Endothelial cell of umbilical vein (primary cell): ENCODE results near the gene FOXP4. TPM values are rescaled to one million over a fixed set of nuclear protein-coding genes. Genes with fewer than 3 reads are reported as not detected.
A peak's percentile ranks its signal among the peaks of the same experiment; 100 is the strongest.

Experiments
- BruUV-seq: library from RNA; stranded (reverse); fragments of 400-500 nt; replicated peaks from 2 replicates; lab custom pipeline; 2021; lab: Mats Ljungman, UMichigan
- CTCF ChIA-PET: fragments of 300-600, 350-600 bp; sonication (Branson Sonifier 250); formaldehyde crosslinking; loops from one replicate; lab custom pipeline; 2021; ENCODE audit warnings: antibody characterized with exemption, inconsistent platforms; lab: Charles Lee
- POLR2A ChIA-PET: fragments of 300-600, 350-600 bp; sonication (Branson Sonifier 250); formaldehyde crosslinking; loops from one replicate; lab custom pipeline; 2021; ENCODE audit warnings: antibody characterized with exemption, inconsistent platforms; lab: Charles Lee
- DNase-seq: peaks from one replicate; pipeline ENCODE4 v3.0.0-alpha.2; 2011; ENCODE audit warnings: low read depth, low spot score
- FAIRE-seq: peaks from 2 replicates; lab custom pipeline; 2011; peaks lifted over from hg19 to GRCh38; lab: Jason Lieb, UNC
- H2AFZ ChIP-seq: 2 replicates; pipeline ENCODE4 v1.6.0; 2012; ENCODE audit warnings: low read depth, low read length, control low read depth, inconsistent platforms
- H3K27ac ChIP-seq: 2 replicates; pipeline ENCODE4 v1.5.1; 2011; ENCODE audit warnings: low read depth, mild to moderate bottlenecking, control low read depth, low read length, moderate library complexity; ENCODE audit not compliant: insufficient read depth
- H3K27me3 ChIP-seq, 2 experiments: 2 replicates each; pipeline versions ENCODE4 v1.6.0 to v1.6.1; 2011; ENCODE audit warnings: low read length in 2 of 2, mixed read lengths in 1 of 2; ENCODE audit not compliant: control insufficient read depth in 2 of 2, insufficient read depth in 2 of 2
- H3K36me3 ChIP-seq, 2 experiments: 2 replicates in 1 of 2; 3 replicates in 1 of 2; pipeline ENCODE4 v1.5.1; 2011; ENCODE audit warnings: low read length in 2 of 2, mild to moderate bottlenecking in 1 of 2, moderate library complexity in 1 of 2; ENCODE audit not compliant: control insufficient read depth in 2 of 2, insufficient read depth in 2 of 2; ENCODE audit errors: extremely low read depth in 1 of 2
- H3K4me1 ChIP-seq: 3 replicates; pipeline ENCODE4 v1.5.1; 2011; ENCODE audit warnings: mild to moderate bottlenecking, low read length; ENCODE audit not compliant: control insufficient read depth, insufficient read depth; ENCODE audit errors: extremely low read depth
- H3K4me2 ChIP-seq: 2 replicates; pipeline ENCODE4 v1.6.1; 2011; ENCODE audit warnings: low read length, control low read depth, mixed read lengths; ENCODE audit not compliant: insufficient read depth
- H3K4me3 ChIP-seq, 3 experiments: fragments of 200-600 bp in 1 of 3; sonication (generic), shearing (Covaris generic) in 1 of 3; replicated peaks in 1 of 3; 2 replicates each; pipeline ENCODE4 v1.5.1; 2011 to 2016; ENCODE audit warnings: control low read depth in 3 of 3, low read length in 3 of 3, mild to moderate bottlenecking in 2 of 3, inconsistent platforms in 1 of 3, low read depth in 1 of 3, moderate library complexity in 1 of 3; ENCODE audit not compliant: insufficient read depth in 1 of 3
- H3K79me2 ChIP-seq: 2 replicates; pipeline ENCODE4 v1.6.0; 2012; ENCODE audit warnings: low read length, inconsistent platforms; ENCODE audit not compliant: control insufficient read depth, insufficient read depth
- H3K9ac ChIP-seq: replicated peaks from 2 replicates; pipeline ENCODE3; 2011; ENCODE audit warnings: low read length, control low read depth; ENCODE audit not compliant: insufficient read depth; ENCODE audit errors: extremely low read depth
- H3K9me1 ChIP-seq: replicated peaks from 3 replicates; pipeline ENCODE4 v1.6.0; 2011; ENCODE audit warnings: mild to moderate bottlenecking, low read length; ENCODE audit not compliant: control insufficient read depth, insufficient read depth; ENCODE audit errors: extremely low read depth
- H3K9me3 ChIP-seq: replicated peaks from 2 replicates; pipeline ENCODE4 v1.5.1; 2012; ENCODE audit warnings: low read length, inconsistent platforms; ENCODE audit not compliant: control insufficient read depth, insufficient read depth
- H4K20me1 ChIP-seq: replicated peaks from 2 replicates; pipeline ENCODE3; 2011; ENCODE audit warnings: mild to moderate bottlenecking, low read length; ENCODE audit not compliant: control insufficient read depth, insufficient read depth; ENCODE audit errors: extremely low read depth
- CTCF ChIP-seq, 2 donors: IDR thresholded peaks; 1 replicate in 1 of 2; 2 replicates in 1 of 2; pipeline ENCODE4 v1.5.1; 2011; ENCODE audit warnings: low read length in 2 of 2, mild to moderate bottlenecking in 2 of 2, moderate library complexity in 2 of 2, control low read depth in 1 of 2, inconsistent platforms in 1 of 2, low read depth in 1 of 2; ENCODE audit not compliant: insufficient read depth in 1 of 2; ENCODE audit errors: extremely low read depth in 1 of 2
- GATA2 ChIP-seq: IDR thresholded peaks from 2 replicates; pipeline ENCODE4 v1.7.0; 2011; ENCODE audit warnings: low read depth, mild to moderate bottlenecking, moderate library complexity, mixed read lengths, low read length; ENCODE audit not compliant: insufficient read length, insufficient read depth
- MYC ChIP-seq: IDR thresholded peaks from one replicate; pipeline ENCODE4 v1.6.1; 2011; ENCODE audit warnings: mild to moderate bottlenecking, low read depth, low read length
- POLR2AphosphoS5 ChIP-seq: IDR thresholded peaks from 2 replicates; pipeline ENCODE4 v1.6.1; 2012; ENCODE audit warnings: low read depth, mild to moderate bottlenecking, control low read depth, low read length, moderate library complexity; ENCODE audit not compliant: insufficient read depth
- dilution Hi-C: fragments of 300-500 bp; cut with MboI; formaldehyde crosslinking; loops from one replicate; pipeline ENCODE4 v1.15.0; 2019; ENCODE audit warnings: low sequenced_read_pairs; ENCODE audit not compliant: extremely low pct_ligation_motif_present
- intact Hi-C: fragments of 100-400 bp; cut with micrococcal nuclease; formaldehyde crosslinking; loops from one replicate; pipeline ENCODE4 v1.10.0; 2022
- polyA plus RNA-seq, 4 experiments: library from polyadenylated mRNA; depleted of rRNA in 3 of 4; stranded (reverse) in 3 of 4; unstranded in 1 of 4; fragments of >200 nt; gene quantifications; 2 replicates each; pipeline versions ENCODE4 v1.2.1 to v1.2.3, GENCODE V29; 2011 to 2012; ENCODE audit warnings: missing spikeins in 1 of 4
- total RNA-seq: library from RNA; stranded (reverse); gene quantifications from 2 replicates; pipeline ENCODE4 v1.2.3, GENCODE V29; 2021

Gene FOXP4
- total and polyA plus RNA-seq, 2 donors (not counting 3 experiments of a cell fraction or from before 2014, with no cell fraction given), result 5.6 to 23.9 TPM

GRCh38 chr6:41560431-41561192 is 14.4 kb downstream of the FOXP4 start:
- Histone ChIP-seq H3K9ac (no peak overlapping the region), H3K4me3 (peak overlapping the region; percentile 1 to 23 (median 9)), H3K79me2 (no peaks in the 10 kb centered on the region), H3K4me2 (peak overlapping the region; percentile 20), H2AFZ (no peak overlapping the region), H3K27ac (no peak overlapping the region), H4K20me1 (no peaks in the 10 kb centered on the region), H3K9me1 (no peaks in the 10 kb centered on the region), H3K4me1 (peaks cover 8% of the 10 kb centered on the region), H3K27me3 (no peaks in the 10 kb centered on the region), H3K36me3 (peaks cover 0 to under 1% of the 10 kb centered on the region in 2 experiments), H3K9me3 (no peaks in the 10 kb centered on the region)
- BruUV-seq, result no TSS peak
- peak; percentile 22 for DNase-seq
- intact Hi-C loops, result loop anchor here (1.0 kb wide), 2 partner anchors 13 to 21 kb away; no protein-coding TSS in a partner anchor
- FAIRE-seq, result peak; percentile 71
- CTCF ChIA-PET, result interaction anchor here (1.1 to 1.3 kb wide), 2 partner anchors 10 to 19 kb away, joined by 3 read pairs; no protein-coding TSS in a partner anchor
- TF ChIP-seq MYC (no peak), POLR2AphosphoS5 (peak; percentile 32)
- dilution Hi-C loops, result no loop called here
- POLR2A ChIA-PET, result no interaction called here

GRCh38 chr6:41561416-41561815 is 15.2 kb downstream of the FOXP4 start:
- Histone ChIP-seq H3K4me1 (peaks cover 8% of the 10 kb centered on the region), H3K4me3 (no peak overlapping the region), H3K9me1 (no peaks in the 10 kb centered on the region), H3K27me3 (no peaks in the 10 kb centered on the region), H3K36me3 (peaks cover 0 to 8% of the 10 kb centered on the region in 2 experiments), H3K27ac (no peak overlapping the region), H3K9ac (no peak overlapping the region), H3K79me2 (no peaks in the 10 kb centered on the region), H4K20me1 (no peaks in the 10 kb centered on the region), H3K9me3 (no peaks in the 10 kb centered on the region), H3K4me2 (peak overlapping the region; percentile 12), H2AFZ (no peak overlapping the region)
- intact Hi-C loops (loop anchor here (1.0 kb wide), 1 partner anchor 20 kb away; no protein-coding TSS in a partner anchor), dilution Hi-C loops (no loop called here)
- POLR2A ChIA-PET, result no interaction called here
- CTCF ChIA-PET, result interaction anchor here (1.3 kb wide), 1 partner anchor 18 kb away, joined by 3 read pairs; no protein-coding TSS in a partner anchor
- BruUV-seq, result no TSS peak
- peak; percentile 54 for FAIRE-seq
- DNase-seq, result no peak
- no peak for TF ChIP-seq POLR2AphosphoS5
- TF ChIP-seq GATA2, result no peak
- no peak for TF ChIP-seq CTCF (IDR thresholded peaks at IDR 0.05; ENCODE audit: extremely low read depth in 1 of 2, insufficient read depth in 1 of 2, low read depth in 1 of 2, low read length in 2 of 2)
